CD4-positive, alpha-beta T cell treated with Interleukin-15 for 4 hours (primary cell): ENCODE results near the gene GDE1.
"Not testable (repeated sequence)": the region's sequence is repeated elsewhere in the genome, so short reads cannot be mapped to it uniquely, and the experiment has no call there.

Experiments used
- DNase-seq: peaks from one replicate; pipeline ENCODE4 v3.0.0-alpha.2; 2020; ENCODE audit warnings: low spot score

GDE1 gene

GRCh38 chr16:19521471-19522396, at the start of gene GDE1:
GDE1 (minus strand) TSS chr16:19522098; CDS start chr16:19521964, 134 bp downstream.
- DNase-seq, result peak; percentile 92

DNA sequence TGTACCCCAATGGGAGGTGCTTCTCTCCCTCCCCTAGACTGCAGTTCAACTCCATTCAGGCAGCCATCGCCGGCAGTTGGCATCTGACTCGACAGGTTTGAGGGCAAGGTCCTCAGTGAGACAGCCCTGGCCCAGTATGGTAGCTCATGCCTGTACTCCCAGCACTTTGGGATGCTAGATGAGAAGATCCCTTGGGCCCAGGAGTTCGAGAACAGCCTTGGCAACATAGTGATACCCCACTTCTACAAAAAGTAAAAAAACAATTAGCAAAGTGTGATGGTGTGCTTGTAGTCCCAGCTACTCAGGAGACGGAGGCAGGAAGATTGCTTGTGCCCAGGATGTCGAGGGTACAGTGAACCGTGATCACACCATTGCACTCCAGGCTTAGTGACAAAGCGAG, 45.7 kb upstream of the GDE1 start:
- no peak for DNase-seq

GRCh38 chr16:19566362-19566761, 44.5 kb upstream of the GDE1 start:
- no peak for DNase-seq

DNA sequence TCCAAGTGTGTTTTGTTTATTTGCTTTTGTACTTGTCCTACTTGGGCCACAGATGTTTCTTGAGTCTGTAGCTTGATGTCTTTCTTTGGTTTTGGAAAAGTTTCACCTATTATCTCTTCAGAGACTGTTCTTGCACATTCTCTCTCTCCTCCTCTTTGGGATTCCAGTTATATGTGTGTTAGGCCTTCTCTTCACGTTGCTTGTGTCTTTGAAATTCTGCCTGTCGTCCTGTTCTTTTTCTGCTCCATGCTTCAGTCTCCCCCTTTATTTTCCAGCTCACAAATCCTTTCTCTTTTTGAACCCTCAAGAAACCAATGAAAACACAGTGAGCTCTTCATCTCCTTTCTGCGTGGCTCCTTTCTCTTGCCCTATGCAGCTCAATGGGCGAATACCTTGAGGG, 41.5 kb upstream of the GDE1 start:
- DNase-seq, result no peak

DNA sequence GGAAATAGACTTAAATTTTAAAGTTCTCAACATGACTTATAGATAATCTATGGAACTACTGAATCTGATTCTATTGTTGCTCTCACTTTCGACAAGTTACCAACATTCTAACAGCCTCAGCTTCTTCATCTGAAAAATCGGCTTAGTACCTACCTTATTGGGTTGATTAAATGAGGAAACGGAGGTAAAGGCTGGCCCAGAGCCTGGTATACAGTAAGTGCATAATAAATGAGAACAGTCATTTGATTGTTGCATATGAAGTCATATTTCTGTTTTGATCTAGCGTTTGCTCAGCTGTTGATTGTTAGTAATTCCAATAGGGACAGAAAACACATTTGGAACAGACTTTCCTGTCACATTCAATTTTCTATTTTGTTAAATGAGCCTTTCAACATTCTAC, 38.2 kb upstream of the GDE1 start:
- DNase-seq, result no peak

- peak; percentile 62 for DNase-seq
Measured at GRCh38 chr16:19559242-19559910, 37.5 kb upstream of the GDE1 start.

DNA sequence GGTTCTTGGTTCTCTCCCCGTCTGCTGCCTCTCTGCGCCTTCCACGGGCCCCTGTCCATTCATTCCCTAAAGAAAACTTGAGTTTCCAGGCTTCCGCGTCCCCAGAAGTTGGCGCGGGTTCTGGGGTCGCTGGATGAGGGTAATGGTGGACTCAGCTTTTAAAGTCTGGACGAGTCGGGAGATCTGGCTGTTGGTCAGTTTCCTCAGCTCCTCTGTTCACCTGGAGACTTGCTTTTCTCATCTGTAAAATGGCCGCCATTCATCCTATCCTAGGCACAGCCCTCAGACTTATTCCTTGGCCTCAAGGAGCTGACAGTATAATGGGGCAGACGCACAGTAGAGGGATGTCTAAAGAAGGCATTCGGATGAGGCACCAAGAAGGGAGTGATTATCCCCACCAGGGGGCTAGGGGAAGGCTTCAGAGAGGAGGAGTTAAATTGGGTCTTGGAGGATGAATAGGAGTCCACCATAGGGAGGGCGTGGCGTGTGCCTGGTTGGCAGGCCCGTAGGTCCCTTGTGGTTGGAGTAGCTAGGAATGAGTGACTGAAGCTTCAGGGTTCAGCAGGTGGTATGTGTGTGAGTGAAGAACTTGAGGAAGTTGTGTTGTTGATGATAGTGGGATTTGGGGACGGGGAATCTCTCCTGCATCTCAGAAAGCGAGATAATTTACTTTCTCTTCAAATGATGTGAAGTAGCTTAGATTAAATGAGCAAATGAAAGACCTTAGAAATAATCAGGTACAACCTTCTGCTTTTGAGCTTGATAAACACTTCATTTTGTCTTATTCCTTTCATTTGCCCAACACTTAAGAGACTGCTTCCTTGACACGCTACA, 34.3 kb upstream of the GDE1 start:
- DNase-seq, result no peak

DNA sequence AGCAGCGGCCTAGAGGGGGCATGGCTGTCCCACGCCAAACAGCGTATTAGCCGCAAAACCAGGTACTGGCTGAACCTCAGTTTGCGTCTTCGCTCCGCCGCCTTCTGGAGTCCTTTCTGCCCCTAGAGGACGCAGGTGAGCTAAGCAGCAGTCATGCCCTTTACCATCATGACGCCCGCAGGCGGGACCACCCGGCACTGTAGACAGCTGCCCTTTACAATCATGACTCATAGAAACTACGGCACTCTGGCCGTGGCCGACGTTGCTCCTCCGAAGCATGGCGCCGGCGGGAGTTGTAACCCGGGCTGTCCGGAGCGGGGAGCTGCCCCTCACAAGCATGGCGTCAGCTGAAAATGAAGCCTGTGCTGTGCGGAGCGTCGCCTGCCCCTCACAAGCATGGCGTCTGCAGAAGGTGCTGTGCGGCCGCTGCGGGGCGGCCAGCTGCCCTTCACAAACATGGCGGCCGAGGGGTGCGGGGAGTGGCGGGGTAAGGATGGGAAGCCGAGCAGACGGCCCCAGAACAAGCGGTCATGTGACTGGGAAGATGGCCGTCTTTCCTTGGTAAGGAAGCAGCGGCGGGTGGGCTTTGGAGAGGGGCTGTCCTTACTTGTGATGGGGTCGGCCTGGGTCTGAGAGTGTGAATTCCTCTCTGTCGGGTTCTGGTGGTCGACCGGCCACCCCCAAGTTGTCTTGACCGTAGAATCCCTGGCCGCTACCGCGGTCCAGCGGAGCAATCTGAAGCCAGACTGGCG, 33.5 kb upstream of the GDE1 start, which contains the start of gene VPS35L:
VPS35L (plus strand) TSS at position 518 of the 752 bp plus-strand sequence; CDS start at position 545, 27 bp downstream.
- peak; percentile 99 for DNase-seq

- no peak for DNase-seq
Measured at GRCh38 chr16:19549673-19550072, 27.8 kb upstream of the GDE1 start.

DNA sequence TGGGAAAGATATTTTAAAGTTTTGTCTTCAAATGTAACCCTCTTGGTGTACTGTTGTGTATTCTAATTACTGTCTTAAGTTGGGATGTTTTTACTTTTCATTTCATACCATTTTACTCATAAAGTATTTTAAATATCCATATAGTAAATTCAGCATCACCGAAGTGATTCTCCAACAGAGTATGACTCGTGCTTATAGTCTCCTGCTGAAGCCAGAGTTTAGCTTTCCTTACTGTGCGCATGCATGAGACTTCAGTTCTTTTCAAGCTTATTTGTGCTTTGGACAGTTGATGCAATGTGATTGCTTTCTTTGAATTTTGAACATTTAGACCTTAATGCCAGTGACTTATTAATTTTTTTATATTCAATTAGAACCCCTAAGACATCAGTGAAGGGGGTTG, 26.2 kb upstream of the GDE1 start:
- no peak for DNase-seq

DNA sequence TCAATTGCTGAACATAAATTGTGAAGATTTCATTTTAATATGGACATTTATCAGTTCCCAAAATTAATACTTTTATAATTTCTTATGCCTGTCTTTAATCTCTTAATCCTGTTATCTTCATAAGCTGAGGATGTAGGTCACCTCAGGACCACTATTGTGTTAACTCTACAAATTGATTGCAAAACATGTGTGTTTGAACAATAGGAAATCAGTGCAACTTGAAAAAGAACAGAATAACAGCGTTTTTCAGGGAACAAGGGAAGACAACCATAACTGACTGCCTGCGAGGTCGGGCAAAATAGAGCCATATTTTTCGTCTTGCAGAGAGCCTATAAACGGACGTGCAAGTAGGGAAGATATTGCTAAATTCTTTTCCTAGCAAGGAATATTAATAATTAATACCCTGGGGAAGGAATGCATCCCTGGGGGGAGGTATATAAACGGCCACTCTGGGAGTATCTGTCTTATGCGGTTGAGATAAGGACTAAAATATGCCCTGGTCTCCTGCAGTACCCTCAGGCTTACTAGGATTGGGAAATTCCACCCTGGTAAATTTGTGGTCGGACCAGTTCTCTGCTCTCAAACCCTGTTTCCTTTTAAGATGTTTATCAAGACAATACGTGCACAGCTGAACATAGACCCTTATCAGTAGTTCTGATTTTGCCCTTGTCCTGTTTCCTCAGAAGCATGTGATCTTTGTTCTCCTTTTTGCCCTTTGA, 21.5 kb upstream of the GDE1 start:
- not testable (repeated sequence) for DNase-seq

- DNase-seq, result no peak
Measured at GRCh38 chr16:19542138-19542821, 20.4 kb upstream of the GDE1 start.

DNA sequence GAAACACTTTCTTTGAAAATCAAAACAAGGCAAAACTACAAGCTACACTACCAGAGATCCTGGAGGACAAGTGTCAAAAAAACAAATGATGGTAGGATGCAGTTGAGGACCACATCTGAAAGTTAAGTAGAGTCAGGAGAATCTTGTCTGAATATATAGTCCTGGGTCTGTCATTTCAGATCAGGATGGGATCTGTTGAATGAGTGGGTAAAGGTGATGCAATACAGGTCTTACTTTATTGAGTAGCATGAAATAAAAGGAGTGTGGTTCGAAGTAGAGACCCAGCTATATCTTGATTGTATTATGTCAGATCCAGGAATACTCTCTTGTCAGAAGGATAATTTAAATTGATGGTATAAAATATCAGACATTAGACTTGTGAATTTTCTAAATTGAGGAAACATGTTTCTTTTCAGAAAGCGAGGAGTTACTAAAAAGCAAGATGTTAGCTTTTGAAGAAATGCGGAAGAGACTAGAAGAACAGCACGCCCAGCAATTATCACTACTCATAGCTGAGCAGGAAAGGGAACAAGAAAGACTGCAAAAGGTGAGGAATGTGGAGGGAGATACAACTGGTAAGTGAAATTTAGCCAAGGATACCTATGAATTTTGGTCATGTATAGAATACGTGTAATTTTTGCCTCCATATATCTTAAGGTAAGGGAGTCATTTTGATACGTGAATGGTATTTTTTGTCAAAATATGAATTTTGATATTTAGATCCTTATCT, 18.5 kb upstream of the GDE1 start:
- no peak for DNase-seq

DNA sequence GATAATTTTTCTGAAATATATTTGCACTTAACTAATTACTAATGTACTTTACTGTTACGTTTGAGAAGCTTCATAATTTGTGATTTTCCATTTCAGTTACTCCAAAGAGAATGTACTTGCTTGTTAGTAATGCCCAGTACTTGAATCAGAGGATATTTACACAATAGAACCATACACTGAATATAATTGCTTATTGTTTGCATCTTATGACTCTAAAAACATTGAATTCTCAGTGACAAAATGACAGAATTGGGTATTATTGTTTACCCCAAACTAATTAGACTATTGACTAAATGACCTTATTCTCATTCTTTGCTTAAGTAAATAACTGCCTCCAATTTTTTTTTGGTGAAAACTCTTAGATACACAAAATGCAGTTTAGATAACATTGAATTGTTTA, 10.7 kb upstream of the GDE1 start:
- no peak for DNase-seq

DNA sequence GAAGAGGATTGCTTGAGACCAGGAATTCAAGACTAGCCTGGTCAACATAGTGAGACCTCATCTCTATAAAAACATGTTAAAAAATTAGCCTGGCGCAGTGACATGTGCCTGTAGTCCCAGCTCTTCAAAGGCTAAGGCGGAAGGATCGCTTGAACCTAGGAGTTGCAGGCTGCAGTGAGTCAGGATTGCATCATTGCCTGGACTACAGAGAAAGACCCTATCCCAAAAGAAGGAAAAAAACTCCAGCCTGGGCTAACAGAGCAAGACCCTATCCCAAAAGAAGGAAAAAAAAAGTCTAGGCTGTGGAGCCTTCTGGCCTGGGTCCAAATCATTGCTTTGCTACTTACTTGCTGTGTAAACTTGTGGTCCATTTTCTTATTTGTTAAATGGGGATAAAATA, 6.8 kb upstream of the GDE1 start:
- no peak for DNase-seq

GRCh38 chr16:19527161-19527560, 5.3 kb upstream of the GDE1 start:
- no peak for DNase-seq

GRCh38 chr16:19525385-19525723, 3.5 kb upstream of the GDE1 start:
- no peak for DNase-seq

DNA sequence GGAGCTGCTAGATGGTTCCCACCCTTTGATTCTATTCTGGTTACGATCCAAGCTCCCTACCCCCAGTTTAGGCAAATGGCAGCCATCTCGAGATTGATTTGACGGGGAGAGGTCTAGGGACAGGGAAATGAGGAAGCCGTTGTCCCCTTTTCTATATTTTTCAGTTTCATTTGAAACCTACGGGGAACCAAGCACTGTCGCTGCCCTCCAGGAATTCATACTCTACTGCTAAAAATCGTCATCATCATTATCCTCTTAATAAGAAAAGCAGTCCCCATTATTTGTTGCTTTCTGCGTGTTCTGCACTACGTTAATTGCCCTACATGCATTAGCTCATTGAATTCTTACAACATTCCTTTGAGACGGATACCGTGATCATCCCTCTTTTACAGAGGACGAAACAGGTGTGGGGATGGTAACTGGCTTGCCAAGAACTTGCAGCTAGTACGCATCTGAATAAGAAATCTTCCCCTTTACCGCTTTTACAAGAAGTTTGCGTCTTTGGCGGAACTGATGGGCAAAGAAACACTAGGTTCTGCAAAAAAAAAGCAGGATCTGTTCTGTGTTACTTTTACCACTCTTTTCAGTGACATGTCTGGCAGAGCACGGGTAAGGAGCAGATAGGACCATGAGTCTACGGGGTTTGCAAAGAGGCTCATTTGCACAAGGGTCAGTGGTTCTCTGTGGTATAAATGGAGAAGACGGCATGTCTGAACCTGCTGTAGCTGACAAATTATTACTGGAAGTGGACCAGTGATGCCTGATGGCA, 2.9 kb upstream of the GDE1 start:
- DNase-seq, result no peak

DNA sequence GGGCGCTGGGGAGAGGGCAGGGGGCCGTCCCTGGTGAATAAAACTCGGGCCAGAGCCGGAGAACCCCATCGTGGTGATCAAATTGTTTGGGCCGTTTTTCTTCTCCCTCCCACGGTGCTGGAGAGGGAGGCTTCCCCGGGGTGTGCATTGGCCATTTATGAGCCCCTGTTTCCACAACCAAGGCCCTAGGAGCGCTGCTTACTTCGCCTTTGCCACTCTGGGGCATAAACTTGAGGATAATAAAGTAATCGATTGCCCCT, 2.4 kb upstream of the GDE1 start:
- no peak for DNase-seq
